KG1 (cell line): ENCODE data around the gene CMTM3.
"Not testable (repeated sequence)": the region's sequence is repeated elsewhere in the genome, so short reads cannot be mapped to it uniquely, and the experiment has no call there.

Experiments used
- DNase-seq: peaks from one replicate; lab custom pipeline; 2025; lab: John Stamatoyannopoulos, UW

CMTM3 gene

GRCh38 chr16:66604376-66605176 is at the start of gene CMTM3:
TSS of gene CMTM3 (plus strand) at chr16:66604704. CDS start at chr16:66604806, 102 bp downstream.
- DNase-seq: peak; percentile 59

DNA sequence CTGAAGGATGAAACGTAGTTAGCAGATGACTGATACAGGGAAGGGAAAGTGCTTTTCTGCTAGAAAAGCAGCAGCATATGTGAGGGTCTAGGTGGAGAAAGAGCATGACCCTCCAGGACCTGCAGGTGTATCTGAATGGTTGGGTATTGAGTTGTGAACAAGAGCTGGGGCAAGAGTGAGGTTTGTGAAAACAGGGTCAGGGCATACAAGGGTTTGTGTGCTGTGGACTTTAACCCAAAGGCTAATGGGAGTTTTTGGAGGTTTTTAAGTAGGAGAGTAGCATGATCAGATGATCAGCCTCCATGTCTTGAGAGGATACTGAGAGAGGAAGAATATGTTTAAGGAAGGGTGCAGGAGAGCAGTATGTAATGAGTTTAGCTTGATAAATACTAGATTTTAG is 44.4 kb upstream of the CMTM3 start:
- DNase-seq: no peak

DNA sequence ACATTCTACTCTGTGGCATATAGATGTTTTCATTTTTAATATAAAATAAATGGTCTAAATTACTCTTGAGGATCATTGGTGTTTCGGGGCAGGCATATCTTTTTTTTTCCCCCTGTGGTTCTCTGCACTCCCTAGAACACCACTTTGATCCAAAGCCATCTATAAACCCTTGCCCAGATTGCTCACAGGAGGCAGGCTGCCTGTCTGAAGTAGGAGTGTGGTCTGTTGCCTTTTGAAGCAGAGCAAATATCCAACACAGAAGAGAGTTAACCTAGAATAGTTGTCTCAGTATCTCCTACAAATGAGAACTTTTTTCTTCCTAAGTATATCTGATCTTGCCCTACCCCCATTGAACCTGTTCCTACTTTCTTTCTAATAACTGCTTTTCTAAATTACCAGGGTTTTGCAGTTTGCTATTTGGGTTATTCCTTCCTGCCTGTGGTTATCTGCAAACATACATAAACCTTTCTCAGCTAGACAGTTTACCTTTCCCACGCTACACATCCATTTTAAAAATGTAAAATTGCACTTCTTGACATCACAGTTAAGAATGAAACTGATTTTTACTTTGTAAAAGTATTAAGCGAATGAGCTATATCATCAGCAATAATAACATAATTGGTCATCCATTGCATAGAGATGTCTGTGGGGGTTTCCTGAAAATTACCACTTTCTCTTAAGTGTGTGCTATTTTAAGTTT is 43.0 kb upstream of the CMTM3 start:
- DNase-seq: no peak

DNA sequence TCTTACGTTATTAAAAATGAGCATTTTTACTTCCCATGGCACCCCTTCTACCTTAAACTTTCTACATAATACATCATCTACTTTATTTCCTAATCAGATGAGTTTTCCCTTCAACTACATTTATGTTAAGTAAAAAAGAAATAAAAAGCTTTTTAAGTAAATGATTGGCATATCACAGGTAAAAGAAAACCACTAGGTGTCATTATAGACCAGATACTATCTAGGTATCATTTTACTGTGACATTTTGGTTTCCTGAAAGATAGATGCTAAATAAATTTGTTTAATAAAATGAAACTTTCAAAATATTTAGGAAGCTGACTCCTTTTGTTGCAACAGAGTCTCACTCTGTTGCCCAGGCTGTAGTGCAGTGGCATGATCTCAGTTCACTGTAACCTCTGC is 42.1 kb upstream of the CMTM3 start:
- no peak for DNase-seq

DNA sequence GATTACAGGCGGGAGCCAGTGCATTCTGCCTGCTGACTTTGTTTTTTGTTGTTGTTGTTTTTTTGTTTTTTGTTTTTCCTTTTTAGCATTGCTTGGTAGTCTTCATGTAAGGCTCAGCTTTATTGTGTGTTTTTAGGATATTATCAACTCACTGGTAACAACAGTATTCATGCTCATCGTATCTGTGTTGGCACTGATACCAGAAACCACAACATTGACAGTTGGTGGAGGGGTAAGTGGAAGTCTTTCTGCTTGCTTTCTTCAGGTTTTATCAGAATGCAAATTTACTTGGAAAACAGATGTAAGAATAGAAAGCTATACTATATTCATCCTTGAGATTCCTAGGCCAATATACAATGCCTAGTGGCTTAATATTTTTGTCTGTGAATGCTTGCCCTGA is 41.5 kb upstream of the CMTM3 start:
- no peak for DNase-seq

DNA sequence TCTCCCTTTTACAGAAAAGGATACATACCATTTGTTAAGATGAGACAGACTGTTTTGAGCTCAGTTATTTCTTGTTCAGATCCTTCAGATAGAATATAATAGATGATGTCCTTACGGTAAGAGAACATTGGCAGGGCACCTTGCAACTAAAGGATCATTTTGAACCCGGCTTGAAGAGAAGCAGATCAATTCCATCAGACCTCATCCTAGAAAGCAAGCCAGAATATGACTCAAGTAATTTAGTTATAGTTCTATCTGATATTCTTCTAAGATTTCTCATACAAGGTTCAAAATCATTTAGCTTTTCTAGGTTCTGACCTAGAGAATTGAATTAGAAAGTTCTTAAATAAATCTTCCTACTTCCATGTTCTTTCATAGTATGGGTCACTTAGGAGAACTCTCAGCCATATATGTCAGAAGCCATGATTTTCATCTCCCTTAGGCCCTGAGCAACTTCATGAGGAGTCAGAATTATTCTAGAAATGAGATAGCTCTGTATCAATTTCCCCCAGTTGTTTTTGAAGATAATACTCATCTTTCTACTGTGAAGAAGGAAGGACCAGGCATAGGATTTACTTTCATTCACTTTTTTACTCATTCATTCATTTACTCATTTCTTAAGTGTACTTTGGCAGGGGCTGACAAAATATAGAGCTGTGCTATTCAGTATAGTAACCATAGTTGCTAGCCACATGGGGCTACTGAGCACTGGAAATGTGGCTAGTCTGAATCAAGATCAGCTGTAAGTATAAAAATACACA is 40.8 kb upstream of the CMTM3 start:
- DNase-seq: no peak

DNA sequence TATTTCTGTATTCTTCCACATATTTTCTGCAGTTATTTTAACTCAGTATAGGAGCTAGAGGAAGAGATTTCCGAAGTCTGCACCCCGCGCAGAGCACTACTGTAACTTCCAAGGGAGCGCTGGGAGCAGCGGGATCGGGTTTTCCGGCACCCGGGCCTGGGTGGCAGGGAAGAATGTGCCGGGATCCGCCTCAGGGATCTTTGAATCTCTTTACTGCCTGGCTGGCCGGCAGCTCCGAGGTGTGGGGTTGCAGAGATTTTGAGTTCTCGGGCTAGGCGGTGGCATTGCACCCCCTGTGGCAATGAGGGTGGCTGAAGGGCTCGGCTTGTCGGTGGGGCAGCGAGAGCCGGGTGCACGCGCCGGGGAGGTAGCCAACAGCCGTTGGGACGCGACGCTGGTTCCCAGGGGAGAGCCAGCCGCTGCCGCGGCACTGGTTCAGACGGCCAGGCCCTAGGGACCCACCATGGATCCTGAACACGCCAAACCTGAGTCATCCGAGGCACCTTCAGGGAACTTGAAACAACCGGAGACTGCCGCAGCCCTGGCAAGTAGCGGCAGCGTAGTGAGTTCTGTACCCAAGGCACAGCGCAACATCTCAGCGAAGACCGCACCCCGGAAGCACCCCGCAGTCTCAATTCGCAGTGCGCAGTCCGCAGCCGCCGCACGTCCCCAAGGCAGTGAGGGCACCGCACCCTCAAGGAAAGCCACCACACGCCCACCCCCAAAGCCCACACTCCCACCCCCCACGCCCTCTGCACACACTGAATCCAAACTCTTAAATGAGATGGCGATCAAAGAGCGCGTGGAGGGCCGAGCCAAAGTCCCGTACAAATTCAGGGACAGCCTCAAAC is 38.2 kb upstream of the CMTM3 start, which contains the start of gene CMTM1:
Gene CMTM1, plus strand, starts transcription at position 389 of the 851 bp plus-strand sequence. Its CDS starts 75 bp downstream, at position 464.
- DNase-seq: no peak

DNA sequence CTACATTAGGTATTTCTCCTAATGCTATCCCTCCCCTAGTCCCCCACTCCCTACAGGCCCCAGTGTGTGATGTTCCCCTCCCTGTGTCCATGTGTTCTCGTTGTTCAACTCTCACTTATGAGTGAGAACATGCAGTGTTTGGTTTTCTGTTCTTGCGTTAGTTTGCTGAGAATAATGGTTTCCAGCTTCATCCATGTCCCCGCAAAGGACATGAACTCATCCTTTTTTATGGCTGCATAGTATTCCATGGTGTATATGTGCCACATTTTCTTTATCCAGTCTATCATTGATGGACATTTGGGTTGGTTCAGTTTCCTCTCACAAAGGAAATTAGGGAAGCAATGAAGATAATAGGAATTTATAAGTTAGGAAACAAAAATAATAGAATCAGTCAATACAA is 37.2 kb upstream of the CMTM3 start:
- not testable (repeated sequence) for DNase-seq

DNA sequence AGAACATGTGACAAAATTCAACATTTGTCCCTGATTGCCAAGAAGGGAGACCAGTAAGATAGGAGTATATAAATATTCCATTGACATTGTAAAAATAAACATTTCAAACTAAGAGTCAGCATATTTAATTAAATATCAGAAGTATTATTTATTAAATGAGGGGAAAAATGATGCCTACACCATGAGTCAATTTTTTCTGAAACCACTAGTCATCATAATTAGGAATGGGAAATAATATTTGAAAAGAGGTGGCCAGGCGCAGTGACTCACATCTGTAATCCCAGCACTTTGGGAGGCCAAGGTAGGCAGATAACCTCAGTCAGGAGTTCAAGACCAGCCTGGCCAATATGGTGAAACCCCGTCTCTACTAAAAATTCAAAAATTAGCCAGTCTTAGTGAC is 36.1 kb upstream of the CMTM3 start:
- no peak for DNase-seq

DNA sequence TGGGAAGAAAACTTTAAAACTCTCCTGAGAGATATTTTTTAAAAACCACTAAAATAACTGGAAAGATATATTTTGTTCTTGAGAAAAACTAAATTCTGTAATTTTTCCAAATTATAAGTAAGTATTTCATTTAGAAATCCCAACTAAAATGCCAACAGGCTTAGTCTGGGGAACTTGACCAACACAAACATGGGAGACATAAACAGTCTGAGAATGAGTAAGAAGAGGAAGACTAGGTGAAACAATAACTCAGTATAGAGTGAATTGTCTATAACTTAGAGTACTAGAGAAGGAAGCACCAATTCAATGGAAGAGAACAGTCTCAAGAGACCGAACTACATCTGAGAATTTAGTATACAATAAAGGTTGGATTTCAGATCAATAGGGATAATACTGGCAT is 35.4 kb upstream of the CMTM3 start:
- DNase-seq: no peak

GRCh38 chr16:66569827-66570405 is 34.6 kb upstream of the CMTM3 start:
- no peak for DNase-seq

DNA sequence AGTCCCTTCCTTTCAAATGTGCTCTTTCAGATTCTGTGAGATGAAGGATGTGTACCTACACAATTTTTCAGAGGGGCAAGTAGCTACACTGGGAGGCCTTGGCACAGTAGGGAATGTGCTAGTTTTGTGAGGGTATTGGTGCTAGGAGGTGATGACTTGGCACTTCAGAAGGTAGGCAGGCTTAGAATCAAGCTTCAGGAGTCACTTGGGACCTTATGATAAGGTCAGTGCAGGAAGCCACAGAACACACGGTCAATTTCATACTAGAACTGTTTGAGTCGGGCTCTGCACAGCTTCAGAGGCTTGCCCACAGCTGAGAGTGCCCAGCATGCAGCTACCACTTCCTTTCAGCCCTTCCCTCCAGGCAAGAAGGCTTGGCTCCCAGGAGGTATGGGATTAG is 32.1 kb upstream of the CMTM3 start:
- DNase-seq: no peak

DNA sequence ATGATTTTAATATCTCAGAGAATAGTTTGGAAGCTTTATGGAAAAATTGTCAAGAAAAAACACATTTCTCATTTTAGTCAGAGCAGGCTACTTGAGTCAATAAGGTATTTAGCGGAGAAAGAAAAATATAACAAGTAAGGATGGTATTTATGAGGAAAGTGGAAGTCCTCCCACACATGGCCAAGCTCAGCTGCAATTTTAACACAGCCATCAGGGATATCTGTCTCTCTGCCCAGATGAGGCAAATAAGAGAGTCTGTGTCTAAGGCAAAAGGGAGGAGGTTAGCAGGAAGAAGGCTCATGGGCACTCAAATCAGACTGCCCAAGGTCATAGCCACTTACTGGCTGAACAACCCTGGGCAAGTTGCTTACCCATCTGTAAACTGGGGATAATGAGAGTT is 30.4 kb upstream of the CMTM3 start:
- DNase-seq: no peak

DNA sequence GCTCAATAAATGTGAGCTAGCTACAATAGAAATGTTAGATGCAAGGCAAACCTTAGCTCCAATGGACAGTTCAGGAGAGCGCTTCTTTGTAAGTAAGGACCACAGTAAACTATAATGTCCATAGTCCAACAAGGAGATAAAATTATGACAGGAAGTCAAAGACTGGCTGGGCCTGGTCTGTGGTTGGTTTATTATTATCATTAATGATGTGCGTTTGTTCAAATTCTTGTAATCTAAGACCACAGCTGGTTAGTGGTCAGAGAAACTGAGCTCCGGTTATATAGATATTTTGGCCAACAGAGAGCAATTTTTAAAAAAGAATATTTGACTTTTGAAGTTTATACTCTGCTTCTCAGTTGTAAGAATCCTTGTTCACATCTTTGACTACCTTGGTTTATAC is 30.0 kb upstream of the CMTM3 start:
- DNase-seq: no peak

DNA sequence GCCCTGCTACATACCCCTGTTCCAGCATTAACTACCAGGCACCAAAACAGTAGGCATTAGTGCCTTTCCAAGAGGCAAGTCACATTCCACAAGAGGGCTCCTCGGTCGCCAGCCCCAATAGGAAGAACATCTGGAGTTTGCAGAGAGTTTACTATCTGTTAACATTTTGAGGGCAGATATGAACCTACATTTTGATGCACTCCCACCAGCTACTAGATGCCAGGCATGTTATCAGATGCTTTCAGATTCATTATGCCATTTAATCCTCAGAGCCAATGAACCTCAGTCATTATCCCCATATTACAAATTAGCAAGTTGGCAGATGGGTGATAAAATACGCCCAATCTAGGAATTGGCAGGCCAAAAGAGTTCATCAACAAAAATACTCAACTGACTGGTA is 29.4 kb upstream of the CMTM3 start:
- DNase-seq: no peak

DNA sequence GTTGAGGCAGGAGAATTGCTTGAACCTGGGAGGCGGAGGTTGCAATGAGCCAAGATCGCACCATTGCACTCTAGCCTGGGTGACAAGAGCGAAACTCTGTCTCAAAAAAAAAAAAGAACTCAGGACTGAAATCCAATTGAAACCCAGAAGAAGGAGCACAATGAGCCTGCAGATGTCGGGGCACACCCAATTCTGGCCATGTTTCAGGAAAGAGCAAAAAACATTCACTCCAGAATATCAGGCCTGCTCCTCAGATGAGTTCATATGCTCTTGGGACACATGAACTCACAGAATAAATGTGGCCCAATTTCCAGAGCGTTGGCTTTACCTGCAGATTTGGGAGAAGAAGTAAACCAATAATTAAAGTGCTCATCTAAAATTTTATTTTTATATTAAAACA is 28.2 kb upstream of the CMTM3 start:
- DNase-seq: no peak

GRCh38 chr16:66578651-66579531 is 25.6 kb upstream of the CMTM3 start, which contains the start of gene CMTM2:
TSS of gene CMTM2 (plus strand) at chr16:66579463. CDS start at chr16:66579608, 145 bp downstream.
- no peak for DNase-seq

- no peak for DNase-seq
Observed at GRCh38 chr16:66580605-66581209, 23.8 kb upstream of the CMTM3 start.

GRCh38 chr16:66581246-66581952 is 23.1 kb upstream of the CMTM3 start:
- no peak for DNase-seq
